ENCODE results near the gene RNU6-1. TPM values are rescaled to one million over a fixed set of nuclear protein-coding genes. Genes with fewer than 3 reads are reported as not detected.

RNU6-1 gene
- total and polyA plus RNA-seq, 2 experiments from 2014 or later = not detected

GRCh38 chr15:67843571-67844387 is 3.9 kb upstream of the RNU6-1 start:
- Mint-ChIP-seq H3K9me3 (peaks cover 3% of the 10 kb centered on the region; the same call in 2 of the 3 replicates), H3K27me3 (ENCODE audit: insufficient read depth, low read depth, poor library complexity) (peaks cover 29% of the 10 kb centered on the region), H3K36me3 (ENCODE audit: low read depth) (no peaks in the 10 kb centered on the region; the same call in 2 of the 3 replicates), H3K27ac (peak overlapping the region; percentile 2; the same call in 1 of the 2 replicates), H3K4me1 (peaks cover 39% of the 10 kb centered on the region), H3K4me3 (no peak overlapping the region; the same call in 2 of the 3 replicates)
- Histone ChIP-seq H3K4me2 (peak overlapping the region; percentile 32; the same call in 1 of the 2 replicates), H3K36me3 (ENCODE audit: insufficient read depth) (no peaks in the 10 kb centered on the region), H4K20me1 (replicated peaks; ENCODE audit: insufficient read depth) (no peaks in the 10 kb centered on the region), H3K79me2 (replicated peaks; ENCODE audit: insufficient read depth) (no peaks in the 10 kb centered on the region), H3K27ac (ENCODE audit: low read depth) (no peak overlapping the region), H3K27me3 (ENCODE audit: insufficient read depth) (peaks cover 21% of the 10 kb centered on the region), H3K4me1 (ENCODE audit: insufficient read depth) (peaks cover 24% of the 10 kb centered on the region), H3K9me2 (ENCODE audit: insufficient read depth) (no peaks in the 10 kb centered on the region), H2AFZ (peak overlapping the region; percentile 64), H3F3A (replicated peaks; ENCODE audit: low read depth) (no peaks in the 10 kb centered on the region), H3K4me3 (no peak overlapping the region)
- TF ChIP-seq ZNF114 (CRISPR knock-in tag; IDR thresholded peaks at IDR 0.05) = no peak
- no peak for TF ChIP-seq EZH2phosphoT487 (IDR thresholded peaks at IDR 0.05; ENCODE audit: unreplicated experiment)
- no peak for TF ChIP-seq ETS1 (IDR thresholded peaks at IDR 0.05)
- no peak for TF ChIP-seq JUNB (IDR thresholded peaks at IDR 0.05; ENCODE audit: unreplicated experiment)
- no peak for TF ChIP-seq POLR2AphosphoS5 (IDR thresholded peaks at IDR 0.05; ENCODE audit: low read depth)
- no peak for TF ChIP-seq STAT1 (IDR thresholded peaks at IDR 0.05; ENCODE audit: unreplicated experiment)
- TF ChIP-seq REST (IDR thresholded peaks at IDR 0.05; ENCODE audit: unreplicated experiment) = no peak
- TF ChIP-seq ZNF331 (CRISPR knock-in tag; IDR thresholded peaks at IDR 0.05; ENCODE audit: low read depth) = no peak
- TF ChIP-seq NANOG (IDR thresholded peaks at IDR 0.05; ENCODE audit: borderline replicate concordance) = no peak
- TF ChIP-seq CREB1 (CRISPR knock-in tag; IDR thresholded peaks at IDR 0.05; ENCODE audit: low read depth) = no peak
- TF ChIP-seq ZNF462 (CRISPR knock-in tag; IDR thresholded peaks at IDR 0.05) = no peak
- no peak for TF ChIP-seq EZH2 (IDR thresholded peaks at IDR 0.05; ENCODE audit: low read depth, unreplicated experiment)
- TF ChIP-seq CTCF (conservative IDR thresholded peaks at IDR 0.05; ENCODE audit: low read depth in 2 of 2) = no peak
- DNase-seq (ENCODE audit: low spot score) (no peak), ATAC-seq (no peak; the same call in 2 of the 3 replicates)

Data from GM23338 (cell line).